Left cardiac atrium (tissue), 4 donors: Measurements from ENCODE around the gene PCDHGB4. TPM values are rescaled to one million over a fixed set of nuclear protein-coding genes. Genes with fewer than 3 reads are reported as not detected.
"Not testable (repeated sequence)": the region's sequence is repeated elsewhere in the genome, so short reads cannot be mapped to it uniquely, and the experiment has no call there.

Experiments
- ATAC-seq, 2 donors: fragments of 200-7000 bp; cut with Tn5 transposase; one replicate each; pipeline ENCODE4 v1.9.1; 2020; ENCODE audit warnings: mild to moderate bottlenecking in 2 of 2, moderate library complexity in 2 of 2
- DNase-seq: peaks from one replicate; pipeline ENCODE4 v3.0.0-alpha.2; 2020
- intact Hi-C, 2 donors: fragments of 100-400 bp; cut with DNase I; formaldehyde crosslinking; loops; one replicate each; pipeline versions ENCODE4 v1.14.1 to v1.15.1; 2022 to 2023
- total RNA-seq, 2 donors: library from RNA; stranded (reverse); fragmentation: NEBNext Ultra II Directional; extraction: Animal tissue kit (Norgen Biotek cat#: 25700); gene quantifications; one replicate each; pipeline ENCODE4 v1.2.1, GENCODE V29; 2021
- donor health status: DM: no; HTN: yes; CAD: no.
- donor health status: DM: no; HTN: yes; CAD: no; lungs with severe emphysema.
- donor health status: DM: yes; HTN: yes; CAD: no.
- donor health status: Dilated cardiomyopathy.

The PCDHGB4 gene
- total RNA-seq, 2 donors from 2014 or later: 4.4 to 4.5 TPM

DNA sequence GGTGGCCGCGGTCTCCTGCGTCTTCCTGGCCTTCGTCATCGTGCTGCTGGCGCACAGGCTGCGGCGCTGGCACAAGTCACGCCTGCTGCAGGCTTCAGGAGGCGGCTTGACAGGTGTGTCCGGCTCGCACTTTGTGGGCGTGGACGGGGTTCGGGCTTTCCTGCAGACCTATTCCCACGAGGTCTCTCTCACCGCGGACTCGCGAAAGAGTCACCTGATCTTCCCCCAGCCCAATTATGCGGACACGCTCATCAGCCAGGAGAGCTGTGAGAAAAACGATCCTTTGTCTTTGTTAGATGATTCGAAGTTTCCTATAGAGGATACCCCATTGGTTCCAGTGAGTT, 27.7 kb downstream of the PCDHGB4 start:
- DNase-seq, ATAC-seq: not testable (repeated sequence)
- intact Hi-C loops: loop anchor here (5.0 to 10.0 kb wide), 2 partner anchors 140 to 147 kb away; no protein-coding TSS in a partner anchor

DNA sequence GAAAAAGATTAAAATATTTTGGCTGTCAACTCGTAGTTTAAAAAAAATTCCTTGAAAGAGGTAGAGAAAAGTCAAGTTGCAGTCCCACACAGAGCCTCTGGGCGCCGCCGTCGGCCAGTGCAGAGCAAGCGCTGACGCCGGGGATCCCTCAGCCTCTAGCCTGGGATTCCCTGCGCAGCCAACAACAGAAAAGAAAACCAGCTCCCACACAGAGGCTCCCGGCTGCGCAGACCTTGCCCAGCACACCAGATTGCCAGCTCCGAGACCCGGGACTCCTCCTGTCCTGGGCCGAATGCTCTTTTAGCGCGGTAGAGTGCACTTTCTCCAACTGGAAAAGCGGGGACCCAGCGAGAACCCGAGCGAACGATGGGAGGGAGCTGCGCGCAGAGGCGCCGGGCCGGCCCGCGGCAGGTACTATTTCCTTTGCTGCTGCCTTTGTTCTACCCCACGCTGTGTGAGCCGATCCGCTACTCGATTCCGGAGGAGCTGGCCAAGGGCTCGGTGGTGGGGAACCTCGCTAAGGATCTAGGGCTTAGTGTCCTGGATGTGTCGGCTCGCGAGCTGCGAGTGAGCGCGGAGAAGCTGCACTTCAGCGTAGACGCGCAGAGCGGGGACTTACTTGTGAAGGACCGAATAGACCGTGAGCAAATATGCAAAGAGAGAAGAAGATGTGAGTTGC, 30.1 kb downstream of the PCDHGB4 start, which contains the start of gene PCDHGB7:
Gene PCDHGB7, plus strand, starts transcription at position 184 of the 679 bp plus-strand sequence. Its CDS starts 183 bp downstream, at position 367.
- DNase-seq (peak; percentile 83), ATAC-seq (peak; percentile 91 to 95)
- intact Hi-C loops: loop anchor here (5.0 to 10.0 kb wide), 2 partner anchors 137 to 145 kb away; no protein-coding TSS in a partner anchor

DNA sequence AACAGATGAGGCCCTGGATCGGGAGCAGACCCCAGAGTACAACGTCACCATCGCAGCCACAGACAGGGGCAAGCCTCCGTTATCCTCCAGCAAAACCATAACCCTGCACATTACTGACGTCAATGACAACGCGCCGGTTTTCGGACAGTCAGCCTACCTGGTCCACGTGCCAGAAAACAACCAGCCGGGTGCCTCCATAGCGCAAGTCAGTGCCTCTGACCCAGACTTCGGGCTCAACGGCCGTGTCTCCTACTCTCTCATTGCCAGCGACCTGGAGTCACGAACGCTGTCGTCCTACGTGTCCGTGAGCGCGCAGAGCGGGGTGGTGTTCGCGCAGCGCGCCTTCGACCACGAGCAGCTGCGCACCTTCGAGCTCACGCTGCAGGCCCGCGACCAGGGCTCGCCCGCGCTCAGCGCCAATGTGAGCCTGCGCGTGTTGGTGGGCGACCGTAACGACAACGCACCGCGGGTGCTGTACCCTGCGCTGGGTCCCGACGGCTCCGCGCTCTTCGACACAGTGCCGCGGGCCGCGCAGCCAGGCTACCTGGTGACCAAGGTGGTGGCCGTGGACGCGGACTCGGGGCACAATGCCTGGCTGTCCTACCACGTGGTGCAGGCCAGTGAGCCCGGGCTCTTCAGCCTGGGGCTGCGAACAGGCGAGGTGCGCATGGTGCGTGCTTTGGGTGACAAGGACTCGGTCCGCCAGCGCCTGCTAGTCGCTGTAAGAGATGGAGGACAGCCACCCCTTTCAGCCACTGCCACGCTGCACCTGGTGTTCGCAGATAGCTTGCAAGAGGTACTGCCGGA, 31.8 kb downstream of the PCDHGB4 start:
- intact Hi-C loops: loop anchor here (5.0 to 10.0 kb wide), 2 partner anchors 136 to 143 kb away; no protein-coding TSS in a partner anchor
- ATAC-seq: no peak
- DNase-seq: no peak

DNA sequence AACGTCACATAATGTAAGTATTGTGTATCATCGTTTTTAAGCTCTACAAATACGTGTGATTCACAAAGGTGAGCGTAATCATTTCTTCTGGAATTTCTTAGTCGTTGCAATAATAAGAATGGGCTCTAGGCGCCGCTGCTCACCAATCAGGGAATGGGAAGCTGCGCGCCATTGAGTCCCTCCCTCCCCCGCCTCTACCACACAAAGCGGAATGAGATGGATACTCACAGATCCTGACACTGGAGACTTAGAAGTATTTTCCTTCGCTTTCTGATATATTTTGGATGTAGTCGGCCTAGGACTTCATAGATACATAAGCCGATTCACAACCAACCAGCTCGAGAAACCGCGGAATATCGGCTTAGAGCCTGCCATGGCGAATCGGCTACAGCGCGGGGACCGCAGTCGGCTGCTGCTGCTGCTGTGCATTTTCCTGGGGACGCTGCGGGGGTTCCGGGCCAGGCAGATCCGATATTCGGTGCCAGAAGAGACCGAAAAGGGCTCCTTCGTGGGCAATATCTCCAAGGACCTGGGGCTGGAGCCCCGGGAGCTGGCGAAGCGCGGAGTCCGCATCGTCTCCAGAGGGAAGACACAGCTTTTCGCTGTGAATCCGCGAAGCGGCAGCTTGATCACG, 33.5 kb downstream of the PCDHGB4 start, which contains the start of gene PCDHGA11:
Gene PCDHGA11, plus strand, starts transcription at position 197 of the 634 bp plus-strand sequence. Its CDS starts 177 bp downstream, at position 374.
- intact Hi-C loops: loop anchor here in 1 of 2 donors (10.0 kb wide), 1 partner anchor 104 kb away; no protein-coding TSS in a partner anchor
- DNase-seq (no peak), ATAC-seq (peak in 1 of 2 donors; percentile 52)

DNA sequence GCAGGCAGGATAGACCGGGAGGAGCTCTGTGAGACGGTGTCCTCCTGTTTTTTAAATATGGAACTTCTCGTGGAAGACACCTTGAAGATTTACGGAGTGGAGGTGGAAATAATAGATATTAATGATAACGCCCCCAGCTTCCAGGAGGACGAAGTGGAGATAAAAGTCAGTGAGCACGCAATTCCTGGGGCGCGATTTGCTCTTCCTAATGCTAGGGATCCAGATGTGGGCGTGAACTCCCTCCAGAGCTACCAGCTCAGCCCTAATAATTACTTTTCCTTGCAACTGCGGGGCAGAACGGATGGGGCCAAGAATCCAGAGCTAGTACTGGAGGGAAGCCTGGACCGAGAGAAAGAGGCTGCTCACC, 34.0 kb downstream of the PCDHGB4 start:
- no peak for ATAC-seq
- intact Hi-C loops: loop anchor here in 1 of 2 donors (10.0 kb wide), 1 partner anchor 103 kb away; no protein-coding TSS in a partner anchor
- DNase-seq: no peak

DNA sequence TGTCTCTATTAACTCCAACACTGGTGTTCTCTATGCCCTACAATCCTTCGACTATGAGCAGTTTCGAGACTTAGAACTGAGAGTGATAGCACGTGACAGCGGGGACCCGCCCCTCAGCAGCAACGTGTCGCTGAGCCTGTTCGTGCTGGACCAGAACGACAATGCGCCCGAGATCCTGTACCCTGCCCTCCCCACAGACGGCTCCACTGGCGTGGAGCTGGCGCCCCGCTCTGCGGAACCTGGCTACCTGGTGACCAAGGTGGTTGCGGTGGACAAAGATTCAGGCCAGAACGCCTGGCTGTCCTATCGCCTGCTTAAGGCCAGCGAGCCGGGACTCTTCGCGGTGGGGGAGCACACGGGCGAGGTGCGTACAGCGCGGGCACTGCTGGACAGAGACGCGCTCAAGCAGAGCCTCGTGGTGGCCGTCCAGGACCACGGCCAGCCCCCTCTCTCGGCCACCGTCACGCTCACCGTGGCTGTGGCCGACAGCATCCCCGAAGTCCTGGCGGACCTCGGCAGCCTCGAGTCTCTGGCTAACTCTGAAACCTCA, 35.3 kb downstream of the PCDHGB4 start:
- no peak for ATAC-seq
- no peak for DNase-seq
- intact Hi-C loops: loop anchor here in 1 of 2 donors (10.0 kb wide), 1 partner anchor 102 kb away; no protein-coding TSS in a partner anchor

DNA sequence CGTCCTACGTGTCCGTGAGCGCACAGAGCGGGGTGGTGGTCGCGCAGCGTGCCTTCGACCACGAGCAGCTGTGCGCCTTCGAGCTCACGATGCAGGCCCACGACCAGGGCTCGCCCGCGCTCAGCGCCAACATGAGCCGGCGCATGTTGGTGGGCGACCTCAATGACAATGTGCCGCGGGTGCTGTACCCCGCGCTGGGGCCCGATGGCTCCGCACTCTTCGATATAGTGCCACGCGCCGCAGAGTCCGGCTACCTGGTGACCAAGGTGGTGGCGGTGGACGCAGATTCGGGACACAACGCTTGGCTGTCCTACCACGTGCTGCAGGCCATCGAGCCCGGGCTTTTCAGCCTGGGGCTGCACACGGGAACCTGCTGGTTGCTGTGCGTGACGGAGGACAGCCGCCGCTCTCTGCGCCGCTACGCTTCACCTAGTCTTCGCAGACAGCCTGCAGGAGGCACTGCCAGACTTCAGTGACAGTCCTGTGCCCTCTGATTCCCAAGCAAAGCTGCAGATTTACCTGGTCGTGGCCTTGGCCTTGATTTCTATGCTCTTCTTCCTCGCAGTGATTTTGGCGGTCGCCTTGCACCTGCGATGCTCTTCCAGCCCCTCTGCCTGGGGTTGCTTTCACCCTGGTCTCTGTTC, 40.4 kb downstream of the PCDHGB4 start:
- DNase-seq (no peak), ATAC-seq (no peak)
- intact Hi-C loops: loop anchor here in 1 of 2 donors (10.0 kb wide), 1 partner anchor 97 kb away; no protein-coding TSS in a partner anchor

DNA sequence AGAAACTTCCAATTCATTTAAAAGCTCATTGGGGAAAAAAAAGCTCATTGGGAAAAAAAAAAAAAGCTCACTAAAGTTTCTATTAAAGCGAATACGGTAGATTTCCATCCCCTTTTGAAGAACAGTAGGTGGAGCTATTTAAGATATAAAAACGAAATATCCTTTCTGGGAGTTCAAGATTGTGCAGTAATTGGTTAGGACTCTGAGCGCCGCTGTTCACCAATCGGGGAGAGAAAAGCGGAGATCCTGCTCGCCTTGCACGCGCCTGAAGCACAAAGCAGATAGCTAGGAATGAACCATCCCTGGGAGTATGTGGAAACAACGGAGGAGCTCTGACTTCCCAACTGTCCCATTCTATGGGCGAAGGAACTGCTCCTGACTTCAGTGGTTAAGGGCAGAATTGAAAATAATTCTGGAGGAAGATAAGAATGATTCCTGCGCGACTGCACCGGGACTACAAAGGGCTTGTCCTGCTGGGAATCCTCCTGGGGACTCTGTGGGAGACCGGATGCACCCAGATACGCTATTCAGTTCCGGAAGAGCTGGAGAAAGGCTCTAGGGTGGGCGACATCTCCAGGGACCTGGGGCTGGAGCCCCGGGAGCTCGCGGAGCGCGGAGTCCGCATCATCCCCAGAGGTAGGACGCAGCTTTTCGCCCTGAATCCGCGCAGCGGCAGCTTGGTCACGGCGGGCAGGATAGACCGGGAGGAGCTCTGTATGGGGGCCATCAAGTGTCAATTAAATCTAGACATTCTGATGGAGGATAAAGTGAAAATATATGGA, 43.0 kb downstream of the PCDHGB4 start, which contains the start of gene PCDHGA12:
Gene PCDHGA12, plus strand, starts transcription at position 176 of the 782 bp plus-strand sequence. Its CDS starts 253 bp downstream, at position 429.
- ATAC-seq: peak; percentile 86 to 94
- intact Hi-C loops: loop anchor here in 1 of 2 donors (2.0 kb wide), 1 partner anchor 82 kb away; no protein-coding TSS in a partner anchor
- peak; percentile 63 for DNase-seq

DNA sequence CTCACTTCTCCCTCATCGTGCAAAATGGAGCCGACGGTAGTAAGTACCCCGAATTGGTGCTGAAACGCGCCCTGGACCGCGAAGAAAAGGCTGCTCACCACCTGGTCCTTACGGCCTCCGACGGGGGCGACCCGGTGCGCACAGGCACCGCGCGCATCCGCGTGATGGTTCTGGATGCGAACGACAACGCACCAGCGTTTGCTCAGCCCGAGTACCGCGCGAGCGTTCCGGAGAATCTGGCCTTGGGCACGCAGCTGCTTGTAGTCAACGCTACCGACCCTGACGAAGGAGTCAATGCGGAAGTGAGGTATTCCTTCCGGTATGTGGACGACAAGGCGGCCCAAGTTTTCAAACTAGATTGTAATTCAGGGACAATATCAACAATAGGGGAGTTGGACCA, 43.8 kb downstream of the PCDHGB4 start:
- peak; percentile 38 to 44 for ATAC-seq
- intact Hi-C loops: loop anchor here in 1 of 2 donors (2.0 kb wide), 1 partner anchor 82 kb away; no protein-coding TSS in a partner anchor

DNA sequence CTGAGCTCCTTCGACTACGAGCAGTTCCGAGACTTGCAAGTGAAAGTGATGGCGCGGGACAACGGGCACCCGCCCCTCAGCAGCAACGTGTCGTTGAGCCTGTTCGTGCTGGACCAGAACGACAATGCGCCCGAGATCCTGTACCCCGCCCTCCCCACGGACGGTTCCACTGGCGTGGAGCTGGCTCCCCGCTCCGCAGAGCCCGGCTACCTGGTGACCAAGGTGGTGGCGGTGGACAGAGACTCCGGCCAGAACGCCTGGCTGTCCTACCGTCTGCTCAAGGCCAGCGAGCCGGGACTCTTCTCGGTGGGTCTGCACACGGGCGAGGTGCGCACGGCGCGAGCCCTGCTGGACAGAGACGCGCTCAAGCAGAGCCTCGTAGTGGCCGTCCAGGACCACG, 44.8 kb downstream of the PCDHGB4 start:
- ATAC-seq, DNase-seq: not testable (repeated sequence)
- intact Hi-C loops: loop anchor here in 1 of 2 donors (2.0 kb wide), 1 partner anchor 44 kb away; no protein-coding TSS in a partner anchor

More for the DNA sequence above, 43.8 kb downstream of the PCDHGB4 start:
- no peak for DNase-seq

DNA sequence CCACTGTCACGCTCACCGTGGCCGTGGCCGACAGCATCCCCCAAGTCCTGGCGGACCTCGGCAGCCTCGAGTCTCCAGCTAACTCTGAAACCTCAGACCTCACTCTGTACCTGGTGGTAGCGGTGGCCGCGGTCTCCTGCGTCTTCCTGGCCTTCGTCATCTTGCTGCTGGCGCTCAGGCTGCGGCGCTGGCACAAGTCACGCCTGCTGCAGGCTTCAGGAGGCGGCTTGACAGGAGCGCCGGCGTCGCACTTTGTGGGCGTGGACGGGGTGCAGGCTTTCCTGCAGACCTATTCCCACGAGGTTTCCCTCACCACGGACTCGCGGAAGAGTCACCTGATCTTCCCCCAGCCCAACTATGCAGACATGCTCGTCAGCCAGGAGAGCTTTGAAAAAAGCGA, 45.2 kb downstream of the PCDHGB4 start:
- not testable (repeated sequence) for ATAC-seq, DNase-seq
- intact Hi-C loops: loop anchor here in 1 of 2 donors (2.0 kb wide), 1 partner anchor 44 kb away; no protein-coding TSS in a partner anchor

DNA sequence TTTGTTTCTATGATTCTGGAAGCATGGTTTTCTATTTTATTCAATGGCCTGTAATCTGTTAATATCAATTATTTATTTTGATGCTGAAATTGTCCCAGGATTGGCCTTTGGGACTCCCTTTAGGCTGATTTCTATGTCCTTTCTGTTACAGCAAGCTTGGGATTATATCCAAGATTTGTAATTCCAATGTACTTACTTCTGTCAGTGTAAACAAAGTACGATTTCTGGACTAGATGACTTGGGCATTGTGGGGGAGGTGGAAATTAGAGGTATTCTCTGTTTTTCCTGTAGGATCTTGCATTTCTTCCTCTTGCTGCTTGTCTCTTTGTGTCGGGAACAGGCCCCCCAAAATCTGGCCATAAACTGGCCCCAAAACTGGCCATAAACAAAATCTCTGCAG, 46.5 kb downstream of the PCDHGB4 start:
- ATAC-seq (no peak), DNase-seq (no peak)
- intact Hi-C loops: no loop called here

DNA sequence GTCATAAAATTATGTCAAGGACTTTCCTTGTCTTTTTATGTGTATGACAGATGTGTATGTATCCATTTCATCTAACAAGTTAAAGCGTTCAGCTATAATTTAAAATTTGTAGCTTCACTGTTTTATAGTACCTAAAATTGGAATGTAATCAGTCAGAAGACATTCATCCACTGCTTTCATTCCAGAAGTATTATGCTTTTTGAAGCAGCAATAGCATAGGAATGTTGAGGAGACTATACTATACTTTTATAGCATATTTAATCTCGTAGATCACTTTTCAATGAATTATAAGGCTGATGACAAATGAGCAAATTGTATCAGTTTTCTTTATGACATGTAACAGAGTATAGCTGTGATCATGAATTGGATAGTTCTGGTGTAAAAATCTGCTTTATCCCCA, 49.7 kb downstream of the PCDHGB4 start:
- ATAC-seq (no peak), DNase-seq (no peak)
- intact Hi-C loops: no loop called here

DNA sequence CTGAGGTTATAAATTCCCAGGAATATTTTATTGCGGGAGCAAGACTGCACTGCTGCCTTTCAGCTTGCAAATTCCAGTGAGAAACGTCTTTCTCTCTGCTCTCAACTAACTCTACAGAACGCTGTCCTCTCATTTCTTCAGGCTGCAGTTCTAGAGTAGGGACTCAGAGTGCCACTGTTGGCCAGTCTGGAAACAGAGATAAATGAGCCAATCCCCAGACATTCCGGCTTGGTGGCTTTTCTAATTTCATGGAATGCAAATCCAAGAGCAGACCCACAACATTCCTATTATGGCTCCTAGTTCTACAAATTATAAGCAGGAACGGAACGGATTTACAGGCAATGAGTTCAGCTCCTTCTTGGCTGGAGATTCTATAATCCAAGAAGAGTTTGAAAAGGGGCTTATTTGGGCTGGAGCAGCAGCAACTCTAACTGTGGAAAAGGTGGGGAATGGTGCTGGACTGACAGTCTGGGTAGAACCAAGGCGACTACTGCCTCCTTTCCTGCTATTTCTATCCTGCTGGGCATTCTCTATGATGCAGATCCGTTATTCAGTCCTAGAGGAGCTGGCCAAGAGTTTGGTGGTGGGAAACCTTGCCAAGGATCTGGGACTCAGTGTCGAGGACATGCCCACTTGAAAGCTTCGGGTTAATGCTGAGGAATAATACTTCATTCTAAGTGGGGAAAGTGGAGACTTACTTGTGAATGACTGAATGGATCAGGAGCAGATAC, 52.1 kb downstream of the PCDHGB4 start:
- intact Hi-C loops: no loop called here

More for the DNA sequence above, 52.1 kb downstream of the PCDHGB4 start:
- DNase-seq: no peak
- no peak for ATAC-seq
